T-helper 1 cell treated with Interleukin-12 subunit alpha and Interleukin-12 subunit beta and Interleukin-4 antibody, amounts not matched to agents 30 μg/mL and 1 μg/mL, for 36 hours (primary cell): ENCODE data around the gene ANTKMT.

ENCODE experiments used
- H3K27ac Mint-ChIP-seq: one replicate; pipeline ENCODE4 v1.8.0; 2021; ENCODE audit warnings: mild to moderate bottlenecking, mixed read lengths
- H3K27me3 Mint-ChIP-seq: one replicate; pipeline ENCODE4 v1.8.0; 2021; ENCODE audit warnings: low read depth, mixed read lengths
- H3K36me3 Mint-ChIP-seq: one replicate; pipeline ENCODE4 v1.8.0; 2021; ENCODE audit warnings: low read depth, mixed read lengths
- H3K4me1 Mint-ChIP-seq: one replicate; pipeline ENCODE4 v1.8.0; 2021; ENCODE audit warnings: low read depth, mixed read lengths
- H3K4me3 Mint-ChIP-seq: one replicate; pipeline ENCODE4 v1.8.0; 2021; ENCODE audit warnings: mild to moderate bottlenecking, moderate library complexity, mixed read lengths
- H3K9me3 Mint-ChIP-seq: one replicate; pipeline ENCODE4 v1.8.0; 2021; ENCODE audit warnings: mixed read lengths

Gene ANTKMT

GRCh38 chr16:714079-714478 lies 6.9 kb upstream of the ANTKMT start:
- Mint-ChIP-seq H3K9me3 (no peaks in the 10 kb centered on the region), H3K27me3 (peaks cover 34% of the 10 kb centered on the region), H3K4me1 (no peaks in the 10 kb centered on the region), H3K4me3 (no peak overlapping the region), H3K27ac (no peak overlapping the region), H3K36me3 (no peaks in the 10 kb centered on the region)

GRCh38 chr16:714558-715476 lies 6.1 kb upstream of the ANTKMT start, which contains the start of gene METRN:
METRN (plus strand) TSS chr16:715118; CDS start chr16:715290, 172 bp downstream.
- Mint-ChIP-seq H3K36me3 (no peaks in the 10 kb centered on the region), H3K27me3 (peaks cover 33% of the 10 kb centered on the region), H3K27ac (no peak within 1 kb of the TSS), H3K4me1 (no peaks in the 10 kb centered on the region), H3K9me3 (no peaks in the 10 kb centered on the region), H3K4me3 (peak within 1 kb of the TSS; percentile 50)

GRCh38 chr16:715477-716199 lies 5.3 kb upstream of the ANTKMT start:
- Mint-ChIP-seq H3K36me3 (no peaks in the 10 kb centered on the region), H3K4me3 (peak overlapping the region; percentile 50), H3K9me3 (no peaks in the 10 kb centered on the region), H3K27ac (no peak overlapping the region), H3K4me1 (peaks cover 4% of the 10 kb centered on the region), H3K27me3 (peaks cover 32% of the 10 kb centered on the region)

GRCh38 chr16:716200-716568 lies 4.8 kb upstream of the ANTKMT start:
- peak overlapping the region; percentile 50 for H3K4me3 Mint-ChIP-seq
- H3K4me1 Mint-ChIP-seq: peaks cover 4% of the 10 kb centered on the region
- H3K36me3 Mint-ChIP-seq: no peaks in the 10 kb centered on the region
- H3K27me3 Mint-ChIP-seq: peaks cover 32% of the 10 kb centered on the region
- no peak overlapping the region for H3K27ac Mint-ChIP-seq
- no peaks in the 10 kb centered on the region for H3K9me3 Mint-ChIP-seq

- H3K4me3 Mint-ChIP-seq: no peak overlapping the region
- H3K4me1 Mint-ChIP-seq: peaks cover 4% of the 10 kb centered on the region
- no peaks in the 10 kb centered on the region for H3K36me3 Mint-ChIP-seq
- no peak overlapping the region for H3K27ac Mint-ChIP-seq
- peaks cover 32% of the 10 kb centered on the region for H3K27me3 Mint-ChIP-seq
- H3K9me3 Mint-ChIP-seq: no peaks in the 10 kb centered on the region
Measured at GRCh38 chr16:716768-717325, 4.1 kb upstream of the ANTKMT start.

- Mint-ChIP-seq H3K4me1 (peaks cover 6% of the 10 kb centered on the region), H3K9me3 (no peaks in the 10 kb centered on the region), H3K36me3 (no peaks in the 10 kb centered on the region), H3K4me3 (no peak overlapping the region), H3K27me3 (peaks cover 31% of the 10 kb centered on the region), H3K27ac (no peak overlapping the region)
Measured at GRCh38 chr16:717450-718245, 3.3 kb upstream of the ANTKMT start.

GRCh38 chr16:718389-718788 lies 2.6 kb upstream of the ANTKMT start:
- Mint-ChIP-seq H3K27me3 (peaks cover 28% of the 10 kb centered on the region), H3K4me3 (no peak overlapping the region), H3K36me3 (no peaks in the 10 kb centered on the region)

GRCh38 chr16:718922-719321 lies 2.0 kb upstream of the ANTKMT start:
- no peak overlapping the region for H3K27ac Mint-ChIP-seq
- H3K4me1 Mint-ChIP-seq: peaks cover 6% of the 10 kb centered on the region
- H3K36me3 Mint-ChIP-seq: no peaks in the 10 kb centered on the region
- peaks cover 24% of the 10 kb centered on the region for H3K27me3 Mint-ChIP-seq
- no peak overlapping the region for H3K4me3 Mint-ChIP-seq
- H3K9me3 Mint-ChIP-seq: no peaks in the 10 kb centered on the region

More at GRCh38 chr16:718389-718788, 2.6 kb upstream of the ANTKMT start:
- Mint-ChIP-seq H3K27ac (no peak overlapping the region), H3K4me1 (peaks cover 6% of the 10 kb centered on the region), H3K9me3 (no peaks in the 10 kb centered on the region)

GRCh38 chr16:719815-720446 lies 1.0 kb upstream of the ANTKMT start:
- Mint-ChIP-seq H3K4me3 (peak overlapping the region; percentile 71), H3K4me1 (peaks cover 6% of the 10 kb centered on the region), H3K27ac (no peak overlapping the region), H3K27me3 (peaks cover 21% of the 10 kb centered on the region), H3K36me3 (no peaks in the 10 kb centered on the region), H3K9me3 (no peaks in the 10 kb centered on the region)

GRCh38 chr16:720447-720989 lies 428 bp upstream of the ANTKMT start:
- no peak overlapping the region for H3K27ac Mint-ChIP-seq
- H3K36me3 Mint-ChIP-seq: no peaks in the 10 kb centered on the region
- H3K9me3 Mint-ChIP-seq: no peaks in the 10 kb centered on the region
- peak overlapping the region; percentile 71 for H3K4me3 Mint-ChIP-seq
- peaks cover 21% of the 10 kb centered on the region for H3K27me3 Mint-ChIP-seq
- peaks cover 6% of the 10 kb centered on the region for H3K4me1 Mint-ChIP-seq

GRCh38 chr16:721765-722540 lies 1.0 kb downstream of the ANTKMT start:
- Mint-ChIP-seq H3K27ac (no peak overlapping the region), H3K4me3 (peak overlapping the region; percentile 25), H3K9me3 (no peaks in the 10 kb centered on the region), H3K36me3 (no peaks in the 10 kb centered on the region), H3K4me1 (peaks cover 6% of the 10 kb centered on the region), H3K27me3 (peaks cover 16% of the 10 kb centered on the region)

- no peak overlapping the region for H3K27ac Mint-ChIP-seq
- peaks cover 16% of the 10 kb centered on the region for H3K27me3 Mint-ChIP-seq
- H3K4me3 Mint-ChIP-seq: no peak overlapping the region
- no peaks in the 10 kb centered on the region for H3K36me3 Mint-ChIP-seq
- H3K9me3 Mint-ChIP-seq: no peaks in the 10 kb centered on the region
- H3K4me1 Mint-ChIP-seq: peaks cover 6% of the 10 kb centered on the region
Measured at GRCh38 chr16:722835-723633, 2.1 kb downstream of the ANTKMT start.
